Kidney glomerular epithelial cell (primary cell): ENCODE measurements around the gene MBD5.
A peak's percentile ranks its signal among the peaks of the same experiment; 100 is the strongest.

ENCODE experiments used
- DNase-seq: peaks from one replicate; lab custom pipeline; 2025; lab: John Stamatoyannopoulos, UW

The MBD5 gene

DNA sequence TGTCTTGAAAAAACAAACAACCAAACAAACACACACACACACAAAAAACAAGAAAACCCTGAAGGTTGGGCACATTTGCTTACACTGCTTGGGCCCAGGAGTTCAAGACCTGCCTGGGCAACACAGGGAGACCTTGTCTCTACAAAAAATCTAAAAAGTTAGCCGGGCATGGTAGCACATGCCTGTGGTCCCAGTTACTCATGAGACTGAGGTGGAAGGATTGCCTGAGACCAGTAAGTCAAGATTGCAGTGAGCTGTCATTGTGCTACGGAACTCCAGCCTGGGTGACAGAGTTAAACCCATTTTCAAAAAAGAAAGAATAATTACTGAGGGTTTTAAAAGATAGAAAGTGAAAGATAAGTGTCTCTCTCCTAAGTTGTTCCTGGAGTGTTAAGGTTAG is 103.4 kb downstream of the MBD5 start:
- no peak for DNase-seq

DNA sequence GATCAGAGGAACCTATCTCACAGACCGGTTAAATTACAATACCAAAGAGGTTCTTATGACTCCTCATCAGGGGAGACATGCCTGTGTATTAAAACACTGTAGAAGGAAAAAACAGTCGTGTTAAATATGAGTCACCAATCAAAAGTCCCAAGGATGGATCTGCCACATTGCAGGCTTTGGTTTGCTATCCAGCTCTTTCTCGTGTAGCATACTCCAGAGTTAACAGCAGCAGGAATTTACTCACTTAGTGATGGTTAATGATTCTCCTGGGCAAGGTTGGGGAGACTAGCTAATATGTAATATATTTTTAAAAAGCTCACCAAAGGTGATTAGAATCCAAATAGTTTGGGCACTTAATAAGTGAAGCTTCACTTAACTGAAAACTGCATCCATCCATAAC is 109.7 kb downstream of the MBD5 start:
- peak; percentile 96 for DNase-seq

DNA sequence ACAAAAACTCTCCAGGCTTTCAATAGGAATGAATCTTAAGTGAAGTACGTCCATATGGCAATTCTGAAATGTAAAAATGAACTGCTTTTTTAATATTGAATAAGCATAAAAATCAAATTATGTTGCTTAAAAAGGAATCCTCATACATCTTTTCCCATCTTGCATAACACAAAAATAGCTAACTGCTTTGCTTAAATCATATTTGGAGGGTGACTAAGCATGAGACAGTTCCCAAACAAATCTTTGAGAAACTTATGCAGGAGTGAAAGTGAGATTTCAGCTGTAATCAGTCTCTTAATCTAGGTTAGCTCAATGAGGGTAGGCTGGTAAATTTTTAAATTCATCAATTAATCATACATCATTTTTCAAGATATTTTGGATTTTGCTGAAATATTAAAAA is 111.5 kb downstream of the MBD5 start:
- DNase-seq, result peak; percentile 28

DNA sequence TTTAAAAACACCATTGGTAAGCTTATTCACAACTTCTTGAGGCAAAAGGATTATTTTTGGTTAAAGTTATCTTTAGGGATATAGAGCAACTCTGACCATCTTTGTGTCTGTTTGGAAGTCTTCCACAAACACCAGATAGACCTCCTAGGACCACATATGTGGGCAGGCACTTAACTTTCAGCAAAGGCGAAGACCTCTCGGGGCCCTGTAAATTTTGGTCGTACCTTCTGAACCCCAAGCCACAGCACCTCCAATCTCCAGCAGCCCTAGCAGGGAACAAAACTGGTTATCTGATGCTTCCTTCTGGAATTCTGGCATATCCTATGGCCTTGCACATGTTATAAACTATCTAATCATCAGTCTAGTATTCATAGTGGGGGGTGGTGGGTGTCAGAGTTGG is 114.8 kb downstream of the MBD5 start:
- DNase-seq, result no peak

DNA sequence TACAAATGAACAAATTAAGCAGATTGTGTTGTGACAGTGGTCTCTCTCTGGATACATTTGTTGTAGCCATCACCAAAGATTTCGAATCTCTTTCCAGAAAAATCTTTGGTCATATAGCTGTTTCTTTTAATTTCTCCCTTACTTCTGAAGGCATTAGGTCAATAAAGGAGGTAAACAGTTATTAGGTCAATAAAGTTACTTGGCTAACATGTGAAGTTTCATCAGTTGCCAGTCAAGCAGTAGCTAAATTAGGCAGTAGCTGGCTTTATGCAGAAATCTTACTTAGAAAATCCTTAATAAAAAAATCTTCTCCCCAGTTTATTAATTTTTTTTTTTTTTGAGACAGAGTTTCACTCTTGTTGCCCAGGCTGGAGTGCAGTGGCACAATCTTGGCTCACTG is 115.5 kb downstream of the MBD5 start:
- DNase-seq, result no peak

DNA sequence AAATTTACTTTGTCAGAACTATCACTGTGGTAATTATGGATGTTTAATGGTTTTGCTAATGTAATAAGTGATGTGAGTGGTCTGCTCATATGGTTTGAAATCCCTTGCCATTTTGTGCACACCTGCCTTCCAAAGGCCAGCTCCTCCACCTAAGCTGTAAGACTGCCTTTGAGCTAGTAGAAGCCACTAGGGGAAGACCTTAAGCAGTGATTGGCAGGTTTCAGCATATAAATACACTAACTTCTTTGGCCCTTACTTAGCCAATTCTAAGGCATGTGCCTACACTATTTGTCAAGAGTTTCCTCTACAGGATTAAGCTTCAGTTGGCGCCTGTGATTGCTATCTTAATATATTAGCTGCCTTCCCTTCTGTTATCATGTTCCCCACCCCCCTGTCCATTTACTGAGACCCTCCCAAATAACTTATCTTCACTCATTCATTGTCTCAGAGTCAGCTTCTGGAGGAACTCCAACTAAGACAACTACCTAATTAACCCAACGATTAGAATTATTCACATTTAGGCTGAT is 141.1 kb downstream of the MBD5 start:
- DNase-seq, result no peak

DNA sequence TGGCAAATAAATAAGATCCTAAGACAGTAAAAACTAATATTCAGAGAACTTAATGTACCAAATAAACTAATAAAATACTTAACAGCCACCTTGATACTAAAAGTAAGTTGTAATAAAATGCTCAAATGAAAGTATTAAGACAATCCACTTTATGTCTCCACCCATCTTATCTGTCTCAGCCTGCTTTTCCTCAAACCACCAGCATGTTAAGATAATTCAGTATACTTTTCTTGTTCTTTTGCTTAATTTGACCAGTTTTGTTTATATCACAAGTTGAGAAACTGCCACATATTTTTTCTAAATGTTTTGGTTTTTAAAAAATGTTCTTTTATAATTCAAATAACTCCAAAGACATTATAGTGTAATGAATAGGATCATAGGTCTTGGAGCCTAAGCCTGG is 142.0 kb downstream of the MBD5 start:
- no peak for DNase-seq

DNA sequence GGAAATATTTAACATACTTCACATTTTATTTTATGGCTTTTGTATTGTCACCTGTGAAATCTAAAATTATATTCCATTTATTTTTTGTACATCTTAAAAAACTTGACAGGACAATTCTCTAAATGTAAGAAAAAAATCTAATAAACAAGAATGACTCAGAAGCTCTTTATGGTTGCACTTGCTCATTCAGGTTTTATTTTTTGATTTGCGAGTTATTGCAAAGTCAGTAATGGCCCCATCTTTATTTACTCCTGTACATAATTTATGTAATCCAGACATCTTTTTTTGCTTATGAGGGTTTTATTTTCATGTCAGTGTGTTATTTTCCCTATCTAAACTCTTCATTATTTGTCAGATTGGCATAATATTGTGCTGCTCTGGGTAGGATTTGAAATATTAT is 145.1 kb downstream of the MBD5 start:
- DNase-seq, result no peak

DNA sequence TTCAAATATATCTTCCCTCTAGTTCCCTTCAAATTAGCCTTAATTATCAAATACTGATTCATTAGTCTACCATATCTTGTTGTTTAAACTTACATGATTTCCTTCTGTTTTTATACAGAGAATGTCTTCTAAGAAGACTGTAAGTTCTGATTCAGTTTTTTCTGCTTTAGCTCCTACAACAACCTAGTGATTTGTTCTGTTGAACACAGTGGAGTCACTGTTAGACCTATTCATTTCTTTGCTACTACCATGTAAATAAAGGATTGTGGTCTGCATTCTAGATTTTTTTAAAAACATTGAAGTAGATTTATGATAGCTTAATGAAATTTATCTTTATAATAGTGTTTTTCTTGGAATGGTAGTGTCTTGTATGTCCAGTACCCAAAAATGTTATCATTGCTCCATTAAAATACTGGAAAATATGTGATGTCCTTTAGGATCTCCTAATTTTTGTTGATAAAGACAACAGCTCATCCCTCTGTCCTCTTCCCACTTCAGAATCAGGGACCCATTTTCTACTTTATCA is 146.4 kb downstream of the MBD5 start:
- DNase-seq, result no peak

DNA sequence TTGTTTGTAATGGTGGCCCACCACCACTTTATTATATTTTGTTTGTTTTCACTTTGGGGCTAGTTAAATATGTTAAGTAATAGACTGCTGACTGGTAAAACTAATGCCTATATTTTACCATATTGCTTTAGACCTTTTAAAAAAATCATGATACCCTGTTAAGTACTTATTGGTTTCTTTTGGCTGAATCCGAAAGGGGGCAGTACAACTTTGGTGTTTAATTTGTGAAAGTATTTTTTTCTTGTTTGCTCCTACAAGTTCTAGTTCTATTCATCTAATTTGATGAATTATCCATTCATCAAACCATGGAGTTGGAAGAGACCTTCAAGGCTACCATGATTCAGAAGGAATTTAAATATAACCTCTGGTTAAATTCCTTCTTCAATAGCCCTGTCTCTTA is 147.0 kb downstream of the MBD5 start:
- no peak for DNase-seq

DNA sequence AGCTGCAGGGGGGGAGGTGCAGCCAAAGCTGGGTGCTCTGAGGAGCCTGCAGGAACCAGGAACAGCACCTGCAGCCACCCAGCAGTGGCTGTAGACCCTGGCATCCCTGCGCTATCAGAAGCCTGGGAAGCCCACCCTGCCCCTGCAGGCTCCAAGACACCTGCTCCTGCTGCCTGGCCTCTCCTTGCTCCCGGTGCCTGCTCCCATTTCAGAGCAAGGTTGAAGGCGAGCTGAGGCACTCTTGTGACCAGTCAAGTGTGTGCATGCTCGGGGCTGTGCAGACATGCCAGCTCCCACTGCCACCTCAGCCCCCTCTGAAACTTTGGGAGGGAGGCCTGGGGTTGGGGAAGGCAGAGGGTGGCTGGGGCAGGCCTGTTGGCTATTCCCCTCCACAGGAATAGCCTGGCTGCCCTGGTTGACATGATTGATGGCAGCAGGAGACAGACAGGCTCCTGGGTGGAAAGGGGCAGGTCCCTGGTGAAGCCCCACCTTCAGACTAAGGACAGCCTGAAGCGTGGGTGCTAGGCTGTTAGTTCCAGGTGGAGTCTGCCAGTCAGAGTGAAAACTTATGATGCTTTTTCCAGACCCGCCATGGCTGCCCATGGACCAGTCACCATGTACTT is 151.4 kb downstream of the MBD5 start:
- no peak for DNase-seq

DNA sequence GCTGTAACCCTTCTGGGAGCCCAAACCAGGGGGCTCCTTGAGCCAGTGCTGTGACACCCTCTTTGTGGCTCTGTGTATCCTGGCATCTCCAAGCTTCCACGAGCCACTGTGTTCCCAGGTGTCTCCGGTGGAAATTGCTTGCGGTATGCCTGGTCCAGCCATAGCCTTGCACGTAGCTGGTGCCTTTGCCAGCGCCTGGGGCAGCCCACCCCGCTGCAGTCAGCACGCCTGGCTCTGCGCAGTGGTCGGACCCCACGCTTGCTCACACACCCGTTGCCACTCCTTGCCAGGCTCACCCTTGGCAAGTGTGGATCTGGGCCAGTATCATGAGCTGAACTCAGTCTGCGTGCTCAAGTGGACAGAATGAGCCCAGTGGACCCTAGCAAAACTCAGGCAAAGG is 152.3 kb downstream of the MBD5 start:
- DNase-seq, result no peak

DNA sequence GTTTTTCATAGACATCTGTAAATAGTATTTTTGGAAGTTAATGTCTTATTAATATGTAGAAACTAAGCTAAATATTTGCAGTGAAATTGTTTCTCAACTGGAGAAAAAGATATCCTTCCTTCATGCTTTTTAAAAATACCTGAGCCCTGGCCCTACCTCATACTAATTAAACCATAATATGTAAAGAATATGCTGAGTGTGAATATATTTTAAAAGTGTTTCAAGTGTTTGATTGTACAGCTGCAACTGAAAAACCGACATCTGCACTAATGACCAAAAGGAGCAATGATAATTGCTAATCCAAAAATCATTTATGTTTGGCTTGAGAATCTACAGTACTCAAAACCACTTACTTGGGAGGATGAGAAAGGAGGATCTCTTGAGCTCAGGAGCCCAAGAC is 156.7 kb downstream of the MBD5 start:
- DNase-seq, result no peak

DNA sequence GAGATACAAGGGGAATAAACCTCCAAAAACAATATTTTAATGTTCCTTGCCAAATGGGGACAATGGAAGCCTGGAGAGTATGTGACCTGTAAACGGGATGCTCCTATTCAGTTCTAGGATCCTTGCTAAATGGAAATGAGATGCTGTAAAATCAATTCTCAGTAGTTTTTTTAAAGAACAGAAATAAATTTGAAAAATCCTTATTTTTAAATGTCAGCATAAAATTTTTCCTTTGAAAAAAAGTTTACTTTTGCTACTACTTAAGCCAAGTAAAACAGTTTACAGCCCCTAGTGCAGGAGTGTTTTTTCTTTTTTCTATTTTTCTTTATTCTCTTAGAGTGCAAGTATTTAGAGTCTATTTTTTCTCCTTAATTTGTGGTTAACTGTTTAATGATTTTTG is 158.8 kb downstream of the MBD5 start:
- no peak for DNase-seq

DNA sequence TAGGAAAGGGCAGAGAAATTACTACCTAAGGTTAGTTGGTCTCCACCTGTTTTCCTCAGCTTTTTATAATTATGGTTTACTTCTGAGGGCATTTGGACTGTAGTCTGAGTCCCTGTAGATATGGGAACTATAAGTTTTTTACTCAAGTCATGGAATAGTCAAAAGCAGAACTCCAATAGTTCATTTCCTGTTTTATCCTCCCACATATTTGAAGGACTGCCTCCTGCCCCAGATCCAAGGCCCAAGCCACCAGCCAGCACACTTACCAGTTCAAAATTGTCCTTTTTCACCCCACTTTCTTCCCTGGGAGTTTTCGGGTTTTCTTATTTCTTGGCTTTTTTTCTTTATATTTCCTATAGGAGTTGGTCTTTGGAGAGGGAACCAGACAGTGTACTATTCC is 164.1 kb downstream of the MBD5 start:
- no peak for DNase-seq

DNA sequence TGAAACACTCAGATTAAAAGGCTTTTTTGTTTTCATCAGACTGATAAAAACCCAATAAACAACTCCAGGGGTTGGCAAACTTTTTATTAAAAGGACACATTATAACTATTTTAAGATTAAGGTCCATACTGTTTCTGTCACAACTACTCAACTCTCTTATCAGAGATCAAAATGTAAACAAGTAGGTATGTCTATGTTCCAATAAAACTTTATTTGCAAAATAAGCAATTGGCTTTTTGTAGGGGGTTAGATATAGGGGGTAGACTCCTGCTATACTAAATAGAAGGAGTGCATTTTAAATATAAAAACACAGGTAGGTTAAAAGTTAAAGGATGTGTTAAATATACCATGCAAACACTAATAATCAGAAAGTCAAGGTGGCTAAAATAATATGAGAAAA is 174.0 kb downstream of the MBD5 start:
- DNase-seq, result no peak

DNA sequence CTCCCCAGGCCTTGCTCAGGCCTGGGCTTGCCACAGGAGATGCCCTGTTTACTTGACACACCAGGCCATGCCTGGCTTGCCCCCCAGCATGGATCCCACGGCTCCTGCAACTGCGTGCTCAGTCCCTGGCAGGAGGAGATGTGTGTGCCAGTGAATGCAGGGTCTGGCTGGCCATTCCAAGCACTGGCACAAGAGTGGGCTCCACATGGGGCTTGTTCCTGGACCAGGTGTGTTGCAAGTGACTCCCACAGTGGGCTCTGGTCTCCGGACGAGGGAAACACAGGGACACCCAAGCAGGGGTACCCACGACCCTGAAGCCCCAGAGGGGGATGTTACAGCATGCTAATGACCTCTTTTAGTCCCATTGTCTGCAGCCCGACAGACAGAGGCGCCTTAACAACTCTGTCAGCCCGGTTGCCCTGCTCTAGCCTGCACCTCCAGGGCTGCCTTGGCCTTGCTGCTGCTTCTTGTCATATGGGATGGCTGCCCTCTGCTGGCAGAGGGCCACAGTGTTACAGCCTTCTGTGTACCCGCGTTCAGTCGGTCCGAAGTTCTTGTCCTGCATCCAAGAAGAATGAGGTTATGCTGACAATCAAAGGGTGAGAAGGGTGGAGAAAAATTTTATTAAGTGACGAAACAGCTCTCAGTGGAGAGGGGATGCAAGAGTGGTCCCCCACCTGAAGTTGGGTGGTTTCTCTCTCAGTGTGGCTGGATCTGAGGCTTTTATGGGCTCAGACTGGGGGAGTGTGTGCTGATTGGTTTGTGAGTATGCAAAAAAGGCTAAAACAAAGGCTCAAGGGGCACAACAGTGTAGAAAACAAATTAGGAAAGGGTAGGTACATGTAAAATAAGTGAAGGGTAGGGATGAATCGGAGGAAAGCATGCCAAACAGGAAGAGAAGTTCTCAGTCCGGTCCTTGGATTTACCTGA is 180.4 kb downstream of the MBD5 start:
- no peak for DNase-seq

DNA sequence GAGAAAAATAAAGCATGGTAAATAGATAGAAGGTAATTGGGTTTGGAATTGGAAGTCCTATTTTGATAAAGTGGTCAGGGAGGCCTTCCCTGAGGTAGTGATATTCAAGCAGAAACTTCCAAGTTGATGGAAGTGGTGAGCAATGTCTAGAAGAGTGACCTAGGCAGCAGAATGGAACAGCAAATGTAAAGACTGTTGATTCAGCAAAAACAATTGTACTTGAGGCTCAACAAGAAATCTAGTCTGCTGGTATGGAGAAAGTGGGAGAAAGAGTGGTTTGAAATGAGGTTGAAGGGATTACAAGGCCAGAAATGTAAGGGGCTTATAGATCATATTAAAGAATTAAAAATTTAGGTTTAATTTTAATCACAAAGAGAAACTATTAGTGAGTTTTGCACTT is 181.3 kb downstream of the MBD5 start:
- DNase-seq, result no peak

DNA sequence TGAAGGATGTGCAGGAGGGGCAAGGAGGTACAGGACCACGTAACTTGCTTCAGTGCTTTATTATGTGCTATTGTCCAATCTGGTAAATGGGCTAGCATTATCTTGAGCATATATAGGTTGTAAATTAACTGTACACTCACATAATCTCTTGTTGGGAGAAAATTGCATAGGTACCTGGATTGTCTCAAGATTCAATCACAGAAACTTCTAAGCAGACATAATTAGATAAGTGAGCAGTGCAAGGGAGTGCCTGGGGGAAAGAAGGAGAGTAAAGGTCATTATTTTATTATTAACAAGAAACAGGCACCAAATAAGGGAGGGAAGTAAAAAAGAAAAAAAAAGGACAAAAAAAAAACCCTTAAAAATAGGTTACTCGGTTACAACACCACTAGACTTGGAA is 186.2 kb downstream of the MBD5 start:
- no peak for DNase-seq

DNA sequence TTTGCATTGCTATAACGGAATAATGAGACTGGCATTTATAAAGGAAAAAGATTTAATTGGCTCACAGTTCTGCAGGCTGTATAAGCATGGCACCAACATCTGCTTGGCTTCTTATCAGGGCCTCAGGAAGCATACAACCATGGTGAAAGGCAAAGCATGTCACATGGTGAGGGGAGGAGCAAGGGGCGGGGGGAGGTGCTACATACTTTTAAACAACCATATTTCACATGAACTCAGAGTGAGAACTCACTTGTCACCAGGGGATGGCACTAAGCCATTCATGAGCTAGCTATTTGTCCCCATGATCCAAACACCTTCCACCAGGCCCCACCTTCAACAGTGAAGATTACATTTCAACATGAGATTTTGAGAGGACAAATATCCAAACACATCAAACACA is 188.7 kb downstream of the MBD5 start:
- DNase-seq, result no peak

DNA sequence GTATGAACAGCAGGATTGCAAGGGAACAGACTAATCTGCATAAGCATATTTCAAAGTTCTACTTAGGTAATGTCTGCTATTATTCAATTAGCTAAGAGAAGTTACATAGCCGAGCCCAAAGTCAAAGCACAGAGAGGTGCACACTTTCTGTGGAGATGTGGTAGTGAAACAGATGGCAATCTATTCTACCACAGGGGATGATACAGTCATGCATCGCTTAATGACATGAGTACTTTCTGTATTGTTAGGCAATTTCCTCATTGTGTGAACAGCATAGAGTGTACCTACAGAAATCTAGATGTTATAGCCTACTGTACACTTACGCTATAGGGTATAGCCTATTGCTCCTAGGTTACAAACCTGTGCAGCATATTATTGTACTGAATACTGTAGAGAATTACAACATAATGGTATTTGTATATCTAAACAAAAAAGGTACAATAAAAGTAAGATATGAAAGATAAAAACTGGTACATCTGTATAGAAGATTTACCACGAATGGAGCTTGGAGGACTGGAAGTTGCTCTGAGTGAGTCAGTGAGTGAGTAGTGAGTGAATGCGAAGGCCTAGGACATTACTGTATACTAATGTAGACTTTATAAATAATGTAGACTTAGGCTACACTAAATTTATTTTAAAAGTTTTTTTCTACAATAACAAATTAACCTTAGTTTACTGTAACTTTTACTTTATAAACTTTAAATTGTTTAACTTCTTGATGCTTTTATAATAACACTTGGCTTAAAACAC is 197.6 kb downstream of the MBD5 start:
- no peak for DNase-seq

DNA sequence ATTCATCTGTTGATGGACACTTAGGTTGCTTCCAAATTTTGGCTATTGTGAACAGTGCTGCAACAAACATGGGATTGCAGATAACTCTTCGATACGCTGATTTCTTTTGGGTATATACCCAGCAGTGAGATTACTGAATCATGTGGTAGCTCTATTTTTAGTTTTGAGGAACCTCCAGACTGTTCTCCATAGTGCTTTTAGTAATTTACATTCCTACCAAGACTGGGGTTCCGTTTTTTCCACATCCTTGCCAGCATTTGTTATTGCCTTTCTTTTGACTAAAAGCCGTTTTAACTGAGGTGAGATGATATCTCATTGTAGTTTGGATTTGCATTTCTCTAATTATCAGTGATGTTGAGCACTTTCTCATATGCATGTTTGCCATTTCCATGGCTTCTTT is 200.3 kb downstream of the MBD5 start:
- no peak for DNase-seq

DNA sequence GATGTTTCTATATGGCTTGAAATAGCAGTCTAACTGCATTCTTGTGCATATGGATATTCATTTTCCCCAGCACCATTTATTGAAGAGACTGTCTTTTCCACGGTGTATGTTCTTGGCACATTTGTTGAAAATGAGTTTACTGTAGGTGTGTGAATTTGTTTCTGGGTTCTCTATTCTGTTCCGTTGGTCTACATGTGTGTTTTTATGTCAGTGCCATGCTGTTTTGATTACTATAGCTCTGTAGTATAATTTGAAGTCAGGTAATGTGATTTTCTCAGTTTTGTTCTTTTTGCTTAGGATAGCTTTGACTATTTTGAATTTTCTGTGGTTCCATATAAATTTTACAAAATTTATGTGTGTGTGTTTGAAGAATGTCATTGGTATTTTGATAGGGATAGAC is 201.0 kb downstream of the MBD5 start:
- DNase-seq, result no peak
